ENCODE data around the gene NFE2L2. TPM values are rescaled to one million over a fixed set of nuclear protein-coding genes. Genes with fewer than 3 reads are reported as not detected.

Gene NFE2L2
- total RNA-seq, 2 donors from 2014 or later = 98.6 to 126 TPM

DNA sequence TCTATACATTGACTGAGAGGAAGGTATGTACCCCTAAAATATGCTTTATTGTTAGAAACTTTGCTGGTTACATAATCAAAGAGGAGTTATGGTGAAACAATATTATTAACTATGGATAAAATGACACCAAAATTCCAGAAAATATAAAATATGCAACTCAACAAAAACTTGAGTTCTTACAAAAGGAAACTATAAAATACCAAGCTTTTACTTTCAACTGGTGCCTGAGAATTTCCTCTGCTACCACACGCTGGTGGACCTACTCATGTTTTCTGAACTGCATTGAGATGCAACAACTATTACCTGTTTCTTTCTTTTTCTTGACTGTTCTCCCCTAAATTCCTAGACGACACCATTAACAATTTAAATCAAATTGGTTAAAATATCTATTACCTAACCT, 8.2 kb upstream of the NFE2L2 start:
- 88% methylated on average over 2 of the region's 2 CpGs for WGBS
- Histone ChIP-seq H3K4me3 (no peak overlapping the region), H3K9me3 (no peaks in the 10 kb centered on the region), H3K27me3 (replicated peaks; ENCODE audit: insufficient read depth) (no peaks in the 10 kb centered on the region), H3K36me3 (no peaks in the 10 kb centered on the region), H3K27ac (no peak overlapping the region), H3K4me1 (replicated peaks) (no peaks in the 10 kb centered on the region)
- intact Hi-C loops (cut with DNase I) = no loop called here
- DNase-seq (ENCODE audit: low spot score) = no peak
- TF ChIP-seq POLR2A (IDR thresholded peaks at IDR 0.05) (no peak), POLR2AphosphoS5 (IDR thresholded peaks at IDR 0.05) (no peak)
- TF ChIP-seq, protein P1, sequence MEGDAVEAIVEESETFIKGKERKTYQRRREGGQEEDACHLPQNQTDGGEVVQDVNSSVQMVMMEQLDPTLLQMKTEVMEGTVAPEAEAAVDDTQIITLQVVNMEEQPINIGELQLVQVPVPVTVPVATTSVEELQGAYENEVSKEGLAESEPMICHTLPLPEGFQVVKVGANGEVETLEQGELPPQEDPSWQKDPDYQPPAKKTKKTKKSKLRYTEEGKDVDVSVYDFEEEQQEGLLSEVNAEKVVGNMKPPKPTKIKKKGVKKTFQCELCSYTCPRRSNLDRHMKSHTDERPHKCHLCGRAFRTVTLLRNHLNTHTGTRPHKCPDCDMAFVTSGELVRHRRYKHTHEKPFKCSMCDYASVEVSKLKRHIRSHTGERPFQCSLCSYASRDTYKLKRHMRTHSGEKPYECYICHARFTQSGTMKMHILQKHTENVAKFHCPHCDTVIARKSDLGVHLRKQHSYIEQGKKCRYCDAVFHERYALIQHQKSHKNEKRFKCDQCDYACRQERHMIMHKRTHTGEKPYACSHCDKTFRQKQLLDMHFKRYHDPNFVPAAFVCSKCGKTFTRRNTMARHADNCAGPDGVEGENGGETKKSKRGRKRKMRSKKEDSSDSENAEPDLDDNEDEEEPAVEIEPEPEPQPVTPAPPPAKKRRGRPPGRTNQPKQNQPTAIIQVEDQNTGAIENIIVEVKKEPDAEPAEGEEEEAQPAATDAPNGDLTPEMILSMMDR (IDR thresholded peaks at IDR 0.05) = no peak

DNA sequence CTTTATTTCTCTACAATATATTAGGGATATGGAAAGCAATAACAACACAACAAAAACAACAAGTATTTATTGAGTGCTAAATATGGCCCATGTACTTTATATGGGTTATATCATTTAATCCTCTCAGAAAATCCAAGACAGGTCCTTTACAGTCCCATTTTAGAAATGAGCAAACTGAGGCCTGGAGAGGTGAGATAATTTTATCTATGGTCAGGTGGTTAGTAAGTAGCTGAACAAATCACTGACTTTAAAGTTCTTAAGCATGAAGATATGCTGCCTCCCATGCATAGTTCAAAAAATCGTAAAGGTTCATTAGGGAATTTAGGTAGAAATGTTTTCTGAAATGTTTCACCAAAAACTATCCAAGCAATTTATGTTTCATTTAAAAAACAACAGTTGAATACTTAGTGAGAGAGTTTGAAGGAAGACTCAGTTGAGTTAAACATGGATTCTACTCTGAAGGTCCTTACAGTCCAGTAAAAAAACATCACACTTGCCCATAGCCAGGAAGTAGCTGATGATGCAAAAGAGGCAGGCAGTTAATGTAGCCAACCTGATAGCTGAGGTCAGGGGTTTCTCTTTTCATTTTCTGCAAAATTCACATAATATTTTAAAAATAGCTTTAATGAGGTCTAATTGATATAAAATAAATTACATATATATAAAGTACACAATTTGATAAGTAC, 7.6 kb upstream of the NFE2L2 start:
- WGBS = 97% methylated on average over 1 of the region's 1 CpG

DNA sequence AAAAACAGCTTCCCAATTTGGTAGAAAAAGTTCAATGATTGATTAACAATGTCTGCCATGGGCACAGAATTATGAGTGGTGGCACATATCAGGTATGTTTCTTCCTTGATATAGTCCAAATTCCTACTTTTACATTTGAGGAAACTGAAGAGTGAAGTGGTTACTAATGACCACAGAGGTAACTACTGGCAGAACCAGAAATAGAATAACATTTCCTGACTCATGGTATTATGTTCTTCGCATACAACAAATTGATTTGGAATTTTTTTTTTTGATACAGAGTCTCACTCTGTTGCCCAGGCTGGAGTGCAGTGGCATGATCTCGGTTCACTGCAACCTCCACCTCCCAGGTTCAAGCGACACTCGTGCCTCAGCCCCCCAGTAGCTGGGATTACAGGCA, 6.0 kb upstream of the NFE2L2 start:
- TF ChIP-seq, protein P1 (IDR thresholded peaks at IDR 0.05) = no peak
- TF ChIP-seq POLR2AphosphoS5 (IDR thresholded peaks at IDR 0.05) = no peak
- no peak for TF ChIP-seq POLR2A (IDR thresholded peaks at IDR 0.05)
- H3K4me1 ChIP-seq (replicated peaks) = no peaks in the 10 kb centered on the region
- no peaks in the 10 kb centered on the region for H3K9me3 ChIP-seq
- no peak for DNase-seq (ENCODE audit: low spot score)
- 93% methylated on average over 4 of the region's 4 CpGs for WGBS
- no peak overlapping the region for H3K4me3 ChIP-seq
- H3K36me3 ChIP-seq = no peaks in the 10 kb centered on the region
- H3K27me3 ChIP-seq (replicated peaks; ENCODE audit: insufficient read depth) = no peaks in the 10 kb centered on the region
- no peak overlapping the region for H3K27ac ChIP-seq
- intact Hi-C loops (cut with DNase I) = no loop called here

More for the DNA sequence above, 7.6 kb upstream of the NFE2L2 start:
- intact Hi-C loops (cut with DNase I) = no loop called here
- Histone ChIP-seq H3K36me3 (no peaks in the 10 kb centered on the region), H3K4me1 (replicated peaks) (no peaks in the 10 kb centered on the region), H3K27me3 (replicated peaks; ENCODE audit: insufficient read depth) (no peaks in the 10 kb centered on the region), H3K4me3 (no peak overlapping the region), H3K27ac (no peak overlapping the region), H3K9me3 (no peaks in the 10 kb centered on the region)
- TF ChIP-seq POLR2A (IDR thresholded peaks at IDR 0.05) (no peak), POLR2AphosphoS5 (IDR thresholded peaks at IDR 0.05) (no peak)
- TF ChIP-seq, protein P1 (IDR thresholded peaks at IDR 0.05) = no peak
- DNase-seq (ENCODE audit: low spot score) = no peak

DNA sequence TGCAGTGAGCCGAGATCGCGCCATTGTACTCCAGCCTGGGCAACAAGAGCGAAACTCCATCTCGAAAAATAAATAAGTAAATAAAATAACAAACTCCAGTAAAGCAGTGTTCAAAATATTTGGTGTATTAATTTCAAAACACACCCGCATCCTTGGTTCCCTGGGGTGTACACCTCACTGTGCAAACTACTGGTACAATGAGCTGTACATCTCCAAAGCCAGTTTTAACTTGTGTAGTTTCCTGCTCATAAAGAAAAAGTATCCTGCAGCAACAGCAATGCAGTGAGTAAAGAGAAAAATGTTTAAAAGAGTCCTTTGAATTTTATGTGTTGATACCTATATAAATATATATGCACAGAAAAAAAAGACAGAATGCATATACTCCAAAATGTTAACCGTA, 4.4 kb upstream of the NFE2L2 start:
- WGBS = 90% methylated on average over 7 of the region's 7 CpGs
- Histone ChIP-seq H3K4me3 (no peak overlapping the region), H3K9me3 (no peaks in the 10 kb centered on the region), H3K36me3 (no peaks in the 10 kb centered on the region), H3K27me3 (replicated peaks; ENCODE audit: insufficient read depth) (no peaks in the 10 kb centered on the region), H3K4me1 (replicated peaks) (no peaks in the 10 kb centered on the region), H3K27ac (no peak overlapping the region)
- no peak for DNase-seq (ENCODE audit: low spot score)
- intact Hi-C loops (cut with DNase I) = loop anchor here (10.0 kb wide), 1 partner anchor 146 kb away; no protein-coding TSS in a partner anchor
- TF ChIP-seq POLR2A (IDR thresholded peaks at IDR 0.05) = no peak
- TF ChIP-seq, protein P1 (IDR thresholded peaks at IDR 0.05) = no peak
- no peak for TF ChIP-seq POLR2AphosphoS5 (IDR thresholded peaks at IDR 0.05)
